HK-2 (cell line): ENCODE data around the gene ZNF532.

Experiments used
- DNase-seq: peaks from one replicate; pipeline ENCODE4 v3.0.0-alpha.2; 2018; ENCODE audit not compliant: unreplicated experiment

The ZNF532 gene

GRCh38 chr18:58970943-58971790, 106.5 kb downstream of the ZNF532 start:
- DNase-seq = no peak

- DNase-seq = no peak
Observed at GRCh38 chr18:58975296-58975695, 110.6 kb downstream of the ZNF532 start.

DNA sequence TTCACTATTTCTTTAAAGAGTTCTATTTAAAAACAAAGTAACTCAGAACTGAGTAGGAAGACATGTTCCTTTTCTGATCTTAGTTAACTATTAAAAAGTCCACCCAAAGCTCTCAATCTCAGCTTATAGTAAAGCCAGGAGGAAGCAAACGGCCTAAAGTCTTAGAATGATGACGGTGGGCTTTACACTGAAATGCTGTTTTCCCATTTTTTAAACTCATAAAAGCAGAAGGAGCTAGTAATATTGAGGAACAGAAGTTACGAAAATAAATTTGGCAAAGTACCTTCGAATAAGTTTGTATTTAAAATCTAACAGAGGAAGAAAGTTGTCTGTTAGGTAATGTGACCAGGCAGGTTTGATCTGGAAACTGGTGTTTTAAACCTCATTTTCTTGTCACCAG, 111.1 kb downstream of the ZNF532 start:
- no peak for DNase-seq

DNA sequence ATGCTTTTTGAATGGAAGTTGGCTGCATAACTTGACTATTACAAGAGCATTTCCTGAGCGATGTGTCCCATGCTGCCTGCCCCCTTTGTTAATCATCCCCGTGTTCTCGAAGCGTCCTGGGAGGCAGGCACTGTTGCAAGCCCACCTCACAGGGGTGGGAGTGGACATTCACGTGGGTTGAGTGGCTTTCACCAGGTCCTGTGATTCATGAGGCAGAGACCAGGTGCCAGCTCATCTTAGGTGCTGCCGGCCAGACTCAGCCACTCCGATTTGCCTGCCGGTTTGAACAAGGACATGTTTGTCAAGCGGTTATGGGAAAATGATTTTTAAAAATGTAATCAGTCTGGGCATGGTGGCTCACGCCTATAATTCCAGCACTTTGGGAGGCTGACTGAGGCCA, 112.5 kb downstream of the ZNF532 start:
- DNase-seq = no peak

DNA sequence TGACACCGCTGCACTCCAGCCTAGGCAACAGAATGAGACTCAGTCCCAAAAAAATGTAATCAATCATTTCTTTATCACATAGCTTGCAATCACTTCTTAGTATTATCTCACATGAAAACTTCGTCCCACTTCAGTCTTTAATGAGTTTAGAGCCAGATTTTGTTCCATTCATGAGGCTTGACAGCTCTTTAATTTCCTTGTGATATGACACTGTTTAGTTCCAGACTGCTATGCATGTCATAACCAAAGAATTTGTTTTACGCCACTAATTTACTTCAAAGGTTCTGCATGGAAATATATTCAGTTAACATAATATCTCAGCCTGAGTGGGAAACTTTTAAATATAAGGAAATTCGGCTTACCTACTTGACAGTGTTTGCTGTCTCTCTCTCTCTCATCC, 113.1 kb downstream of the ZNF532 start:
- DNase-seq = no peak

DNA sequence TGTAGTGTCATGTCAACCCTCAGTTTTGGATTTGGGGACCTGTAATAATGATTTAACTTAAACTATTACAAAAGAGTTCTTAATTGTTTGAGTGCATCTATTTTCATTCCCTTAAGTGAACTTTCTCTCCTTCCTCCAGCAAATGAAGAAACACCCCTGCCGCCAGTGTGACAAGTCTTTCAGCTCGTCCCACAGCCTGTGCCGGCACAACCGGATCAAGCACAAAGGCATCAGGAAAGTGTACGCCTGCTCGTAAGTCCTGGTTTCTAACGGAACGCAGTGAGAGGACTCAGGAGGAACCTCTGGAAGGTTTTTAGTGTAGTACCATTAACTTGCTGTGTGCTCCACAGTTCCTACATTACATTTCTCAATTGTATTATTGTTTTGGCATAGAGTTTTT, 114.2 kb downstream of the ZNF532 start:
- no peak for DNase-seq

DNA sequence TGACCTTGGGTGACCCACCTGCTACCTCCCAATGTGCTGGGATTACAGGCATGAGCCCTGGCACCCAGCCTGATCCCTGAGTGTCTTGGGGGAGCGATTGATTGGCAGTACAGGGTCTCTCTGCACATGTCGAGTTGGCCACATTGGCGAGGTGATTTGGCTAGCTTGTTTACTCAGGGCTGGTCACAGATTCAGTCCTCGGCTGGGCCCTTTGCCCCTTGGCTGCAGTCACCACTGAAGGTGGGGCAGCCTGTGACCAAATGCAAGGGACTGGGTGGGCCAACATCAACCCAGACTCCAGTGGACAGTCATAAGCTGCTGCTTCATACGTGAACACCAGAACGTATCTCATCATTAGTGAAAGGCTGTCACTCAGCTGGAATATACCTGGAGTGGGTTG, 114.9 kb downstream of the ZNF532 start:
- no peak for DNase-seq

DNA sequence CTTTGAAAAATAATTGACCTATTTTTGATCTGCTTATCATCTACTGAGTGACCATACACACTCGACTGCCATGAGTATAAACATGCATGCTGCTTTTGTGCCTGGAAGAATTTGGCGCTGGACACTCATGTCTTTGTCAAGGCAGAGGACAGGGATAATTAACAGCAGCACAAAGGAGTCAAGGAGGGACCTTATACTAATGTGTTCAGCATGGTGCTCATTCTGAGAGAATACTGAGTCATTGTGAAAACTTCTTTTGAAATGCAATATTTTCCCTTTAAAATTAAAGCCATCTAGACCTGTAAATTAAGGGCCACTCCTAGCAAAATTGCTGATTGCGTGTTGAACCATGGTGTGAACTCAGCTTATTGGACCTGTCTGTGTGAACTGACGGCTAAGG, 116.3 kb downstream of the ZNF532 start:
- DNase-seq = no peak

- DNase-seq = no peak
Observed at GRCh38 chr18:58983260-58984155, 118.8 kb downstream of the ZNF532 start.

- DNase-seq = no peak
Observed at GRCh38 chr18:58988600-58988999, 123.9 kb downstream of the ZNF532 start.

- no peak for DNase-seq
Observed at GRCh38 chr18:58989184-58989759, 124.6 kb downstream of the ZNF532 start.

DNA sequence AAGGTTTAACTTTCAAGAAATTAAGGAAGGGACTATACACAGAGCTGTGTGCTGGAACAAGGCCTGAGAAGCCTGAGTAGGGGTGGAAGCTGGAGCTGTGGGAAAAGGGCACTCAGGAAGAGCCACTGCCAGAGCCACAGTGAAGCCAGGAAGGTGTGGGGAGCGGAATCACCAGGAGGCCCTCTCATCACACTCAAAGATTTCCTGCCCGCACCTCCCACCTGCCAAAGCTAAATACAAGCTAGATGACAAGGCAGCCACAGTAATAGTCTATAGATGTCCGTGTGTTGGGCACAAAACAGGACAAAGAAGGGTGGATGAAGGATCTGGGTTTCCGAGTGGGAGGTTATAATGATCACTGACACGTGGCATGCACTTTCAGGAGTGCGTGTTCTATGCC, 126.0 kb downstream of the ZNF532 start:
- DNase-seq = no peak

GRCh38 chr18:58991167-58991798, 126.6 kb downstream of the ZNF532 start:
- DNase-seq = no peak

GRCh38 chr18:58992301-58993231, 127.9 kb downstream of the ZNF532 start:
- DNase-seq = no peak

DNA sequence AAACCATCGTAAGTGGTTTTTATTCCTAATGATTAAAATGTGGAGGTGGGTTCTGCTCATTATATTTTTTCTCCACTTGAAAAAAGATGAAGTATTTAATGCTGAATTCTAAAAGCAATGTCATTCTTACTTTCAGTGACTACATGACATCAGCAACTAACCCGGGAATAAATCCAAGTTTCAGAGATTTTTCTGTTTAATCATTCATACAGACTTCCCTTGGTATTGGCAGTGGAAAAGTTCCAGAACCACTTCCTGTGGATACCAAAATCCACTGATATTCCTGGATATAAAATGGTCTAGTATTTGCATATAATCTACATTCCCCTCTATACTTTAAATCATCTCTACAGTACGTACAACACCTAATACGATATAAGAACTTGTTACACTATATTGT, 128.6 kb downstream of the ZNF532 start:
- no peak for DNase-seq

DNA sequence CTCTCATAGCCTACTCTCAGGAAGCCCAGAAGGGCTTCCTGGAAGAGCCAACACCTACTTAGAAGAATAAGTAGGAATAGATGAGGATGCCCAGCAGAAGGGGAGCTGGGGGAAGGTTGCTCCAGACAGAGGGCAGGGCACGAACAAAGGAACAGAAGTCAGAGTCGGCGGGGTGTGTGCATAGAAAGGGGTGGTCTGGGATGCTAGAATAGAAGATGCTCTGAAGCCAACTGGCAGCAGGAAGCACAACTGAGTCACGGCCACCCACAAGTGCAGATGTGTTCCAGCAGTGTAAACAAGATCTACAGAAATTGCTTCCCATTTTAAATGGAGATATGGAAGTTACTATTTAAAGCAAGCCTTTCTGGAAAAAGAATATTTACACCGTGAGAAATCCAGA, 131.0 kb downstream of the ZNF532 start:
- no peak for DNase-seq

DNA sequence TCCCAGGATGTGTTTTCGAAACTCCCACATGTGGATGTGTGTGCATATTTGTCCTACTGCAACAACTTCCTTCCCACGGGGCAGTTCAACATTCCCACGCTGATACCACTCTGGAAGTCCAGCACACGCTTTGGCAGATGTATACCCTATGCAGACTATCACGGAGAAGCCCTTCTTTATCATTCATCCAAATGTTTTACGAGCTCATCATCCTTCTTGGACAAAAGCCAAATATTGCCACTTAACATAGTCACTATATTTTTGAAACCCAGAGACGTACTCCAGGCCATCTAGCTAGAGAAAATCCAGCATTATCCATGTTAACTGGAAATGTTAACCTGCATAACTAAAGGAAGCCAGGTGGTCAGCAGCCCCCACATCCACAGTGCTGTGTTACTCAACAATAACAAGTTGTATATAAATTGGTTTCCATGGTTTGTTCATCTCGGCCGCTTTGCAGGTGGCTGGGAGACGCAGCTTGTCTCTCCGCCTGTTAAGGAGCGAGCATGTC, 131.5 kb downstream of the ZNF532 start:
- DNase-seq = no peak

DNA sequence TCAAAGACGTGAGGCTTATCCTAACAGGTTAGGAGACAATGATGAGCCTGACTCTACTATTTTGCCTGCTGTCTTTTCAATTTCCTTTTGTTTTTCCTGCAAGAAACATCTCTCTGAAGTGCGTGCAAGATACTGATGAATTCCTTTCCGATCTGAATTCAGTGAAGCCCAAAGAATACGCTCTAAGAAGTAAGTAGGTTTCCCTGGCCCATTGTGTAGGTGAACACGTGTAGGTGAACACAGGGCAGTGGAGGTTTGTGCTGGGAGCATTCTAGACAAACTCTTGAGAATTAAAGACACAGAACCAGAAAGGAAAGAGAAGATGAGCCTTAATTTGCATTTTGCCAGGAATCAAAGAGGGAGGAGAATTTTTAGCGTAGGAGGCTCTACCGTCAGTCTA, 132.0 kb downstream of the ZNF532 start:
- no peak for DNase-seq

DNA sequence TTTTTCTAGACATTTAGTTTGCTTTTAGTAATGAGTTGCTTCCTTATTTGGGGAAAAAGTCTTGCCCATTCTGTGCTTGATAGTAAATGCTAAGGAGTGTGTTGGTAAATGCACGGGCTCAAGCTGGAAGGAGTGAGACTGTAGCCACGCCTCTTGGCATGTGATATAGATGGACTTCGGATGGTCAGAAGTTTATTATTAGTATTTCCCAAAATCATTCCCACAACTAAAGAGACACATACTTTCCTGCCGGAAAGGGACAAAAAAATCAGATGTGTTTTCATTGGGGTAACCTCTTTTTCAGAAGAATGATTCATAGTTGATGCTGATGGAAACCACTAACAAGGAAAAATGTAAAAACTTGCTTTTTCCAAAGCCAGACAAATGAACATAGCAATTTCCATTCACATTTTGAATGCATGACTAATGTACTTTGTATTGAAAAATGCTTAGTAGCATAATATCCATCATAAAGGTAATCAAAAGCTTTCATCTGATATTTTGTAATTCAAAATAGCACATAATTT, 133.2 kb downstream of the ZNF532 start:
- no peak for DNase-seq

DNA sequence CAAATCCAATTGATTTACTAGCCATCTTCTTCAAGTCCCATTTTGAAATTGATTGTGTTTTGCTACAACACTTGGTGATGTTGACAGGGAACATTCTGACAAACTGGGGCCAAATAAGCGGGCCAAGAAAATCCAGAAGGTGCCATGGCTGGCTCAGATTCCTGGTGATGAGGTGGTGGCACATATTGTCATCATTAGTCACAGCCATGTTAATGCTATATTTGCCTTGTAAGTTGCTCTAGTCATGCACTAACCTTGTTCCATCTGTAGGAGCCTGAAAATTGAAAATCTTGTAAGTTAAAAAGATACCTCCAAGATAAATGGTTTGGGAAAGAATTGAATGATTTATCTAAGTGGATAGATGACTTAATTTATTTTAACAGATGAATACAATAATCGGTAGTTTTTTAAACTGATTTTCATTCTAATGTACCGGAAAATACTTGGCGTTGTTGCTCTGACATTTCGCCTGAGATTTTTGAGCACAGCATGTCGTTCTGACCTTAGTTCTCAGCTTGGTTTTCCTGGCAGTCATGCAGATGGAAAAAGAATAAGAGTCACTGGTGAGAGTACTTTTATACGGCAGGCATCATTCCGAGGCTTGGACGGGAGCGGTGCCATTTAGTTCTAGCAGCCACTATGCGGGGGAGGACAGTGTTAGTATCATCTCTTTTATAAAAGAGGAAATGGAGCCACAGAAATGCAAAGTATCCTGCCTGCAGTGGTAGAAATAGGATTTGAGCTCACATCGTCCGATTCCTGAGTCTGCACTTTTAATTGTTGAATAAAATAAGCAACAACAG, 133.9 kb downstream of the ZNF532 start:
- no peak for DNase-seq
